Measurements from ENCODE around the gene OR52N2.

Gene OR52N2

DNA sequence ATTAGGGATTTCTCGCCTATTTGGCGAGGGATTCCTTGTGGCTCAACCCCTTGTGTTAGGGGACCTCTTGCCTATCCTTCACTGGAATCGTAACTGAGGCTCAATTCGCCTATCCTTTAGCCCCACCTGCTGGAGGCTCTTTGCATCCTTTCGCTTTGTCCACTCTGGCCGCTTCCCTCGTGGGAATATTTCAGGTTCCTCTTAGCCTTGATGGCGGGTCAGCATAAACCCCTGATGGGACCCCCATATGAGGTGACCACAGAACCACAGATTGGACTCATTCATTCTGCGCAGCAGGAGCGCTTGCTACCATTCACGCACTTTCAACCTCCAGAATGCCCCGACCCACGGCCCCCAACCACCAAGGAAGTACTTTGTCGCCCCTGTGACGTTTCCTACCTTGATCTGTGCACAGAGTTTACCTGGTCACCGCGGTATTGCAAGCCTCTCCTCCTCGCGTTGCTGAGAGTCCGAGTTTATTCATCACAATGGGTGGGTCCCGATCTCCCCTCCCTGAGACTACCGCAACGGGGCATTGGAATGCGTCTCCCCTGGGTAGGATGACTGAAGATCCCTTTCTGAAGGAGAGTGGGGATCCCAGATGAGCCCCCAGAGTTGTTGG lies at the start of gene OR52N2:
Gene OR52N2 (plus strand): TSS at position 425 of the 622 bp plus-strand sequence. CDS start 11,412 bp downstream, outside the sequence.
- no peak for TF ChIP-seq EZH2 (IDR thresholded peaks at IDR 0.05)
- no peak for TF ChIP-seq FOXP2 (optimal IDR thresholded peaks at IDR 0.05; ENCODE audit: control extremely low read depth, extremely low read length, insufficient read depth)
- TF ChIP-seq POLR2AphosphoS5 (IDR thresholded peaks at IDR 0.05; ENCODE audit: borderline replicate concordance, low read depth, low read length) = no peak
- no peak within 1 kb of the TSS for H3K27ac ChIP-seq
- H3K9ac ChIP-seq (ENCODE audit: insufficient read length) = no peak within 1 kb of the TSS
- no peaks in the 10 kb centered on the region for H3K9me3 ChIP-seq (ENCODE audit: low read depth, low read length)
- no peaks in the 10 kb centered on the region for H3K36me3 ChIP-seq (ENCODE audit: insufficient read depth, low read length)
- peak; percentile 8 for DNase-seq (ENCODE audit: low read depth, low spot score)
- no peak within 1 kb of the TSS for H3K4me3 ChIP-seq

DNA sequence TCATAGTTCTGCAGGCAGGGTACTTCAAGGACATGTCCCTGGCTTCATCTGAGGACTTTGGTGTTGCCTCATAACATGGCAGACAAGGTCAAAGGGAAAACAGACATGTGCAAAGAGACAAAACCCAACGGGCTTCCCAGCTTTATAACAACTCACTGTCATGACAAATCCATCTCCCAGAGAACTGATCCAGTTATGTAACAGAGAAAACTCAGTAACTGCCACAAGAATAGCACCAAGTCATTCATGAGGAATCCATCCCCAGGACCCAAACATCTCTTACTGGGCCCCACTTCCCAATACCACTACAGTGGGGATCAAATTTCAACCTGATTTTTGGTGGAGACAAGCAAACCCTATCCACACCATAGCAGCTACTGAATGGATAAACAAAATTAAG lies 41.7 kb upstream of the OR52N2 start:
- DNase-seq (ENCODE audit: low read depth, low spot score) = no peak
- Histone ChIP-seq H3K9me3 (ENCODE audit: low read depth, low read length) (no peaks in the 10 kb centered on the region), H3K9ac (ENCODE audit: insufficient read length) (no peak overlapping the region), H3K27ac (no peak overlapping the region), H3K4me3 (no peak overlapping the region), H3K36me3 (ENCODE audit: insufficient read depth, low read length) (no peaks in the 10 kb centered on the region)
- TF ChIP-seq POLR2AphosphoS5 (IDR thresholded peaks at IDR 0.05; ENCODE audit: borderline replicate concordance, low read depth, low read length) = no peak
- no peak for TF ChIP-seq FOXP2 (optimal IDR thresholded peaks at IDR 0.05; ENCODE audit: control extremely low read depth, extremely low read length, insufficient read depth)
- no peak for TF ChIP-seq EZH2 (IDR thresholded peaks at IDR 0.05)

DNA sequence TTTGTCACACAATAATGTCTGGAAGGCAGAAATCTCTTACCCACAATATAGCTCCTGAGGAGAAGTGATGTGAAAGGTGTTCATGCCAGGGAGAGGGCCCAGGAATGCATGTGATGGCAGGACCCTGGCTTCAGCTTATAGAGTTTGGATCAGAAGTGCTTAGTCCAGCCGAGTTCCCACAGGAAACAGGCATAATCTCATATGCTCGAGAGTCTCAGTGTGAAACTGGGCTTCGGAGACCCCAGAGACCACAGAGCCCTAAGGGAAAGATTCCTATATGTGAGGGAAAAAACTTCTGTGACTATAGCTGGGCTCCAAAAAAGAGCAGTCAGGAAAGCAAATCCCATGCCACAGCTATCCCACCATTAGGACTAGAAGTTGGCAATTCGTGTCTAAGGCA lies 25.5 kb upstream of the OR52N2 start, which contains the start of gene OR52N5:
Gene OR52N5 (minus strand): TSS at position 101 of the 400 bp plus-strand sequence. CDS start 4,721 bp downstream, outside the sequence.
- H3K9ac ChIP-seq (ENCODE audit: insufficient read length) = no peak within 1 kb of the TSS
- no peaks in the 10 kb centered on the region for H3K9me3 ChIP-seq (ENCODE audit: low read depth, low read length)
- DNase-seq (ENCODE audit: low read depth, low spot score) = no peak
- H3K4me3 ChIP-seq = no peak within 1 kb of the TSS
- H3K36me3 ChIP-seq (ENCODE audit: insufficient read depth, low read length) = no peaks in the 10 kb centered on the region
- TF ChIP-seq POLR2AphosphoS5 (IDR thresholded peaks at IDR 0.05; ENCODE audit: borderline replicate concordance, low read depth, low read length) = no peak
- no peak for TF ChIP-seq FOXP2 (optimal IDR thresholded peaks at IDR 0.05; ENCODE audit: control extremely low read depth, extremely low read length, insufficient read depth)
- no peak for TF ChIP-seq EZH2 (IDR thresholded peaks at IDR 0.05)
- H3K27ac ChIP-seq = no peak within 1 kb of the TSS

DNA sequence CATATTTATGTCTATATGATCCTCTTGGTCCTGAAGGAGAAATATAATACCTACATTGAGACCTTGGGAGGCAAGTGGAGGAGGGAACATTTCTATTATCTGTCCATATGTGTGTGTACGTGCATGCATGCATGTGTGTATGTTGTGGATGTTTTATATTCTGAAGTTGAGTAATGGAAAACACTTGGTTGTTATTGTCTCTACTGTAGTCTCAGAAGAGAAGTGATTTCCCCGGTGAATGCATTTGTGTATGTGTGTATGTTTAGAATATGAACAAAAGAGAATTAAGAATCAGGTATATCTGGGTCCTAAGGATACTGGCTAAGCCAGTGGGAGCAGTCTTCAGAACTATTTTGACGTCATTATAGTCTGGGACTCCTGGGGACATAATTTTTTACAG lies 17.6 kb upstream of the OR52N2 start, which contains the start of gene OR52N1:
Gene OR52N1 (minus strand): TSS at position 101 of the 400 bp plus-strand sequence. CDS start 2,449 bp downstream, outside the sequence.
- H3K9me3 ChIP-seq (ENCODE audit: low read depth, low read length) = no peaks in the 10 kb centered on the region
- TF ChIP-seq POLR2AphosphoS5 (IDR thresholded peaks at IDR 0.05; ENCODE audit: borderline replicate concordance, low read depth, low read length) (no peak), EZH2 (IDR thresholded peaks at IDR 0.05) (no peak), FOXP2 (optimal IDR thresholded peaks at IDR 0.05; ENCODE audit: control extremely low read depth, extremely low read length, insufficient read depth) (no peak)
- H3K36me3 ChIP-seq (ENCODE audit: insufficient read depth, low read length) = no peaks in the 10 kb centered on the region
- H3K4me3 ChIP-seq = no peak within 1 kb of the TSS
- DNase-seq (ENCODE audit: low read depth, low spot score) = no peak
- no peak within 1 kb of the TSS for H3K9ac ChIP-seq (ENCODE audit: insufficient read length)
- no peak within 1 kb of the TSS for H3K27ac ChIP-seq

DNA sequence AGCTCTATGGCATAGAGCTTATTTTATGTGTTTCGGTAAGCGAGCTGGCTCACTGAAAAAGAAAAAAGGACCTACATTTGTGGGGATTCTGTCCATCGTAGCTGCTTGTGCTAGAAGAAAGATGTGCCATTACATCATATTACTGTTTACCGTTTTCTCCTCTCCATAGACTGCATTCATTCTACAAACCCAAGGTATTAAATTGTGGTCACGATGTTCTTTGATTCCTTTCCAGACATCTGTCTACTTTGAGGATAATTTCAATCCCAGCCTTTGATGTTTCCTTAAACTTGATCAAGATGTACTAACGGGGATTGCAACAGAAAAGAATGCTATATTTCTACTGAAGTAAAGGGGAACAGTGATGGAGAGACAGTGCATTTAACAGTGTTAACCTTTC lies 12.2 kb upstream of the OR52N2 start:
- Histone ChIP-seq H3K9me3 (ENCODE audit: low read depth, low read length) (no peaks in the 10 kb centered on the region), H3K9ac (ENCODE audit: insufficient read length) (no peak overlapping the region), H3K36me3 (ENCODE audit: insufficient read depth, low read length) (no peaks in the 10 kb centered on the region), H3K27ac (no peak overlapping the region), H3K4me3 (no peak overlapping the region)
- TF ChIP-seq POLR2AphosphoS5 (IDR thresholded peaks at IDR 0.05; ENCODE audit: borderline replicate concordance, low read depth, low read length) (no peak), EZH2 (IDR thresholded peaks at IDR 0.05) (no peak), FOXP2 (optimal IDR thresholded peaks at IDR 0.05; ENCODE audit: control extremely low read depth, extremely low read length, insufficient read depth) (no peak)
- no peak for DNase-seq (ENCODE audit: low read depth, low spot score)

DNA sequence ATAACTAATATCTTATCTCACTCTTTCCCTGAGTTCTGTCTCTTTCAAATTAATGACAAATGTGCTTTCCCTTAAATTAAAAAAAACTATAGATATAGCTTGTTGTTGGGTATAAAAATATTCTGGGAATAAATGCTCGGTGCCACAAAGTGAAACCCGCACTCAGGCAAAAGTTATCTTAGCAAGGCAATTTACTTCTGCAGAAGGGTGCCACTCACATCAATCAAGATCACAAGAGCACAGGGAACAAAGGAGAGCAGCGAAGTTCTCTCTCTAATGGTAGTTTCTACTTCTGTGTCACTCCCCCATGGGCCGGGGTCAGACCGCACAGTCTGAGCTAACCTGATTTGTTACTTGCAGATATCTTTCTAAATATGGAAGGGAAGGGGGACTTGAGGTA lies 4.7 kb upstream of the OR52N2 start:
- H3K9ac ChIP-seq (ENCODE audit: insufficient read length) = no peak overlapping the region
- H3K27ac ChIP-seq = no peak overlapping the region
- no peak for DNase-seq (ENCODE audit: low read depth, low spot score)
- H3K4me3 ChIP-seq = no peak overlapping the region
- TF ChIP-seq EZH2 (IDR thresholded peaks at IDR 0.05) = no peak
- TF ChIP-seq POLR2AphosphoS5 (IDR thresholded peaks at IDR 0.05; ENCODE audit: borderline replicate concordance, low read depth, low read length) = no peak
- no peak for TF ChIP-seq FOXP2 (optimal IDR thresholded peaks at IDR 0.05; ENCODE audit: control extremely low read depth, extremely low read length, insufficient read depth)
- H3K9me3 ChIP-seq (ENCODE audit: low read depth, low read length) = no peaks in the 10 kb centered on the region
- H3K36me3 ChIP-seq (ENCODE audit: insufficient read depth, low read length) = no peaks in the 10 kb centered on the region

DNA sequence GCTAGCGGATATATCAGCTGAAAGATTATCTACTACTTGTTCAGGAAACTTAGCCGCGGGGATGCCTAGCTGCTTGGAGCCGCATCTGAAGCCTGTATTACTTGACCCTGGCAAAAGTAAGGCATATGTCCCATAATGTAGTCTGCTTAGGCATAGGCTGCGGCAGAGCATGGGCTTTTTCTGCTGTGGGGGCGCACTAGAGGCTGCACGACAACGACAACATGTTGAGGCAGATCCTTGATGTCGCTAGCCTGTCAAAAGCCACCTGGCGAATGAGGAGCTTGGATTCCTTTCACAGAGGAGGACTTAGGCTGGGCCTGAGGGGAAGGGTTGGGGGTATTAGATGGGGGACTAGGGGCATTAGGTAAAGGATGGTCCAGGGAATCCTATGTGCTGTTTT lies 1.1 kb upstream of the OR52N2 start:
- Histone ChIP-seq H3K9me3 (ENCODE audit: low read depth, low read length) (no peaks in the 10 kb centered on the region), H3K27ac (no peak overlapping the region), H3K36me3 (ENCODE audit: insufficient read depth, low read length) (no peaks in the 10 kb centered on the region), H3K9ac (ENCODE audit: insufficient read length) (no peak overlapping the region), H3K4me3 (no peak overlapping the region)
- DNase-seq (ENCODE audit: low read depth, low spot score) = no peak
- no peak for TF ChIP-seq FOXP2 (optimal IDR thresholded peaks at IDR 0.05; ENCODE audit: control extremely low read depth, extremely low read length, insufficient read depth)

DNA sequence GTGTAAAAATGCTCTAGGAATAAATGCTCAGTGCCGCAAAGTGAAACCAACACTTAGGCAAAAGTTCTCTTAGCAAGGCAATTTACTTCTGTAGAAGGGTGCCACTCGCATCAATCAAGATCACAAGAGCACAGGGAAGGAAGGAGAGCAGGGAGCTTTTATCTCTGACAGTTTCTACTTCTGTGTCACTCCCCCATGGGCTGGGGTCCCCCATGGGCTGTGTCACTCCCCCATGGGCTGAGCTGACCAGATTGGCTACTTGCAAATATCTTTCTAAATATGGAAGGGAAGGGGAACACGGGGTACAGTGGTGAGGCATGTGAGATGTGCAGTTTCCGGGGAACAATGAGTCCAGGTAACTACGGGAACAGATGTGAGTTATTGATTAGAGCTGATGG lies 397 bp downstream of the OR52N2 start:
- Histone ChIP-seq H3K4me3 (no peak overlapping the region), H3K27ac (no peak overlapping the region), H3K9me3 (ENCODE audit: low read depth, low read length) (no peaks in the 10 kb centered on the region), H3K36me3 (ENCODE audit: insufficient read depth, low read length) (no peaks in the 10 kb centered on the region), H3K9ac (ENCODE audit: insufficient read length) (no peak overlapping the region)
- TF ChIP-seq EZH2 (IDR thresholded peaks at IDR 0.05) = no peak
- no peak for TF ChIP-seq POLR2AphosphoS5 (IDR thresholded peaks at IDR 0.05; ENCODE audit: borderline replicate concordance, low read depth, low read length)
- TF ChIP-seq FOXP2 (optimal IDR thresholded peaks at IDR 0.05; ENCODE audit: control extremely low read depth, extremely low read length, insufficient read depth) = no peak
- no peak for DNase-seq (ENCODE audit: low read depth, low spot score)
